HG03457 (cell line): ENCODE results near the gene SLC4A3.
A peak's percentile ranks its signal among the peaks of the same experiment; 100 is the strongest.
"Not testable (repeated sequence)": the region's sequence is repeated elsewhere in the genome, so short reads cannot be mapped to it uniquely, and the experiment has no call there.

ENCODE experiments used
- ATAC-seq: cut with Tn5 transposase; IDR thresholded peaks from one replicate; pipeline ENCODE4 v1.9.1; 2021; ENCODE audit warnings: moderate number of reproducible peaks; ENCODE audit not compliant: unreplicated experiment

SLC4A3 gene

GRCh38 chr2:219644801-219645480 is 17.5 kb downstream of the SLC4A3 start:
- ATAC-seq: no peak

GRCh38 chr2:219645631-219646527 is 18.4 kb downstream of the SLC4A3 start:
- no peak for ATAC-seq

- no peak for ATAC-seq
These were observed 20.7 kb downstream of the SLC4A3 start for GRCh38 chr2:219648176-219648575.

- no peak for ATAC-seq
These were observed 21.5 kb downstream of the SLC4A3 start for GRCh38 chr2:219648963-219649362.

GRCh38 chr2:219650426-219651248 is 23.2 kb downstream of the SLC4A3 start:
- ATAC-seq: no peak

- not testable (repeated sequence) for ATAC-seq
These were observed 24.2 kb downstream of the SLC4A3 start for GRCh38 chr2:219651656-219652055.

GRCh38 chr2:219656526-219656925 is 29.1 kb downstream of the SLC4A3 start:
- no peak for ATAC-seq

- ATAC-seq: no peak
These were observed 30.9 kb downstream of the SLC4A3 start for GRCh38 chr2:219658196-219658846.

- no peak for ATAC-seq
These were observed 31.4 kb downstream of the SLC4A3 start for GRCh38 chr2:219658874-219659273.

- ATAC-seq: peak; percentile 98
These were observed 33.9 kb downstream of the SLC4A3 start for GRCh38 chr2:219661197-219661954.

- ATAC-seq: no peak
These were observed 34.5 kb downstream of the SLC4A3 start for GRCh38 chr2:219661955-219662395.

- ATAC-seq: no peak
These were observed 35.1 kb downstream of the SLC4A3 start for GRCh38 chr2:219662566-219662965.

- ATAC-seq: no peak
These were observed 35.8 kb downstream of the SLC4A3 start for GRCh38 chr2:219663116-219663762.

- no peak for ATAC-seq
These were observed 36.6 kb downstream of the SLC4A3 start for GRCh38 chr2:219664041-219664440.

GRCh38 chr2:219664944-219665343 is 37.5 kb downstream of the SLC4A3 start:
- no peak for ATAC-seq

- ATAC-seq: no peak
These were observed 38.5 kb downstream of the SLC4A3 start for GRCh38 chr2:219665926-219666325.

GRCh38 chr2:219668316-219668715 is 40.9 kb downstream of the SLC4A3 start:
- ATAC-seq: no peak

- no peak for ATAC-seq
These were observed 43.0 kb downstream of the SLC4A3 start for GRCh38 chr2:219670386-219670785.

- no peak for ATAC-seq
These were observed 43.8 kb downstream of the SLC4A3 start for GRCh38 chr2:219671279-219671678.
